Activated gamma-delta T cell (primary cell): ENCODE data around the gene SSTR1.
A peak's percentile ranks its signal among the peaks of the same experiment; 100 is the strongest.

Experiments
- DNase-seq: peaks from one replicate; lab custom pipeline; 2025; lab: John Stamatoyannopoulos, UW

SSTR1 gene

GRCh38 chr14:38238332-38238731 is 30.6 kb downstream of the SSTR1 start:
- DNase-seq, result no peak

- DNase-seq, result no peak
Measured at GRCh38 chr14:38238878-38239277, 31.2 kb downstream of the SSTR1 start.

- no peak for DNase-seq
Measured at GRCh38 chr14:38243696-38244240, 36.1 kb downstream of the SSTR1 start.

GRCh38 chr14:38248321-38249028 is 40.8 kb downstream of the SSTR1 start:
- DNase-seq, result no peak

- no peak for DNase-seq
Measured at GRCh38 chr14:38250331-38250730, 42.6 kb downstream of the SSTR1 start.

- DNase-seq, result no peak
Measured at GRCh38 chr14:38252066-38252710, 44.5 kb downstream of the SSTR1 start.

- DNase-seq, result no peak
Measured at GRCh38 chr14:38253676-38254075, 46.0 kb downstream of the SSTR1 start.

- DNase-seq, result no peak
Measured at GRCh38 chr14:38254571-38255407, 47.1 kb downstream of the SSTR1 start.

- DNase-seq, result peak; percentile 13
Measured at GRCh38 chr14:38255408-38255672, 47.6 kb downstream of the SSTR1 start.

GRCh38 chr14:38255673-38256532 is 48.2 kb downstream of the SSTR1 start, which contains the start of gene CLEC14A:
Gene CLEC14A (minus strand): TSS chr14:38256093. CDS start chr14:38256022, 71 bp downstream.
- no peak for DNase-seq

GRCh38 chr14:38256533-38256840 is 48.8 kb downstream of the SSTR1 start:
- DNase-seq, result no peak

- DNase-seq, result no peak
Measured at GRCh38 chr14:38257507-38257906, 49.8 kb downstream of the SSTR1 start.

- DNase-seq, result no peak
Measured at GRCh38 chr14:38261620-38262019, 53.9 kb downstream of the SSTR1 start.
